WTC11 (cell line): ENCODE data around the gene CORIN. TPM values are rescaled to one million over a fixed set of nuclear protein-coding genes. Genes with fewer than 3 reads are reported as not detected.

Experiments used
- ATAC-seq: fragments of 200-7000 bp; cut with Tn5 transposase; 2 replicates; pipeline ENCODE4 v1.10.0; 2021; ENCODE audit warnings: mild to moderate bottlenecking, moderate library complexity
- CTCF ChIA-PET: fragments of 300-600 bp; sonication (Branson Sonifier 250); formaldehyde crosslinking; loops from one replicate; lab custom pipeline; 2021; ENCODE audit warnings: antibody characterized with exemption; lab: Charles Lee
- POLR2A ChIA-PET: fragments of 350-600 bp; sonication (Branson Sonifier 250); formaldehyde crosslinking; loops from one replicate; lab custom pipeline; 2021; ENCODE audit warnings: antibody characterized with exemption; lab: Charles Lee
- DNase-seq: peaks from one replicate; pipeline ENCODE4 v3.0.0; 2021; ENCODE audit warnings: low spot score
- H3K27ac Mint-ChIP-seq: 2 replicates; pipeline ENCODE4 v1.8.0; 2021; ENCODE audit warnings: mixed read lengths
- H3K27me3 Mint-ChIP-seq: 2 replicates; pipeline ENCODE4 v1.8.0; 2021; ENCODE audit warnings: low read depth, mild to moderate bottlenecking, moderate library complexity, mixed read lengths
- H3K36me3 Mint-ChIP-seq: 2 replicates; pipeline ENCODE4 v1.8.0; 2021; ENCODE audit warnings: mixed read lengths
- H3K4me1 Mint-ChIP-seq: 2 replicates; pipeline ENCODE4 v1.8.0; 2022; ENCODE audit warnings: mixed read lengths
- H3K4me3 Mint-ChIP-seq: 2 replicates; pipeline ENCODE4 v1.8.0; 2021; ENCODE audit warnings: mild to moderate bottlenecking, moderate library complexity, mixed read lengths
- H3K9me3 Mint-ChIP-seq: 2 replicates; pipeline ENCODE4 v1.8.0; 2021; ENCODE audit warnings: mixed read lengths
- EMX1 ChIP-seq: fragments of 250-450 bp; sonication (Bioruptor Pico); IDR thresholded peaks from 2 replicates; pipeline ENCODE4 v1.8.0; 2021; ENCODE audit warnings: mild to moderate bottlenecking
- ETV6 ChIP-seq: sonication (generic); formaldehyde crosslinking; IDR thresholded peaks from 2 replicates; pipeline ENCODE4 v1.8.1; 2022; ENCODE audit warnings: mild to moderate bottlenecking, missing genetic modification reagents
- FOXJ3 ChIP-seq: sonication (generic); formaldehyde crosslinking; IDR thresholded peaks from 2 replicates; pipeline ENCODE4 v1.9.0; 2021; ENCODE audit warnings: missing genetic modification reagents, mild to moderate bottlenecking, borderline replicate concordance
- GABPB1 ChIP-seq: sonication (generic); formaldehyde crosslinking; IDR thresholded peaks from 2 replicates; pipeline ENCODE4 v1.8.1; 2023; ENCODE audit warnings: mild to moderate bottlenecking, missing genetic modification reagents
- HMGA2 ChIP-seq: fragments of 250-450 bp; sonication (Bioruptor Pico); IDR thresholded peaks from 2 replicates; pipeline ENCODE4 v1.4.0; 2021; ENCODE audit warnings: mild to moderate bottlenecking, moderate library complexity
- JUN ChIP-seq: sonication (generic); formaldehyde crosslinking; IDR thresholded peaks from 2 replicates; pipeline ENCODE4 v1.8.0; 2023; ENCODE audit warnings: mild to moderate bottlenecking, missing genetic modification reagents
- MAX ChIP-seq: sonication (generic); formaldehyde crosslinking; IDR thresholded peaks from 2 replicates; pipeline ENCODE4 v1.8.0; 2022; ENCODE audit warnings: mild to moderate bottlenecking, missing genetic modification reagents
- NR3C1 ChIP-seq: sonication (generic); formaldehyde crosslinking; conservative IDR thresholded peaks from 2 replicates; pipeline ENCODE4 v1.8.1; 2023; ENCODE audit warnings: low read depth, mild to moderate bottlenecking, missing genetic modification reagents
- PRRX2 ChIP-seq: fragments of 250-450 bp; sonication (Bioruptor Pico); IDR thresholded peaks from 2 replicates; pipeline ENCODE4 v1.8.0; 2021; ENCODE audit warnings: mild to moderate bottlenecking
- RORB ChIP-seq: fragments of 250-450 bp; sonication (Bioruptor Pico); IDR thresholded peaks from 2 replicates; pipeline ENCODE4 v1.9.0; 2021; ENCODE audit warnings: mild to moderate bottlenecking
- TCF7 ChIP-seq: sonication (generic); formaldehyde crosslinking; IDR thresholded peaks from 2 replicates; pipeline ENCODE4 v1.8.0; 2022; ENCODE audit warnings: mild to moderate bottlenecking, low read depth, missing genetic modification reagents, moderate library complexity
- TEAD1 ChIP-seq: sonication (generic); formaldehyde crosslinking; IDR thresholded peaks from 2 replicates; pipeline ENCODE4 v1.8.0; 2022; ENCODE audit warnings: mild to moderate bottlenecking, missing genetic modification reagents
- TEAD4 ChIP-seq: sonication (generic); formaldehyde crosslinking; IDR thresholded peaks from 2 replicates; pipeline ENCODE4 v1.8.0; 2022; ENCODE audit warnings: mild to moderate bottlenecking, missing genetic modification reagents
- USF2 ChIP-seq: sonication (generic); formaldehyde crosslinking; IDR thresholded peaks from 2 replicates; pipeline ENCODE4 v1.8.1; 2023; ENCODE audit warnings: mild to moderate bottlenecking, missing genetic modification reagents, moderate library complexity
- ZBTB21 ChIP-seq: sonication (generic); formaldehyde crosslinking; IDR thresholded peaks from 2 replicates; pipeline ENCODE4 v1.8.1; 2023; ENCODE audit warnings: mild to moderate bottlenecking, missing genetic modification reagents, borderline replicate concordance
- ZNF219 ChIP-seq: sonication (generic); formaldehyde crosslinking; IDR thresholded peaks from 2 replicates; pipeline ENCODE4 v1.8.0; 2023; ENCODE audit warnings: missing genetic modification reagents, mild to moderate bottlenecking, borderline replicate concordance
- ZNF416 ChIP-seq: fragments of 250-450 bp; sonication (Bioruptor Pico); IDR thresholded peaks from 2 replicates; pipeline ENCODE4 v1.9.0; 2021; ENCODE audit warnings: mild to moderate bottlenecking, inconsistent platforms
- total RNA-seq: library from RNA; stranded (reverse); gene quantifications from 3 replicates; pipeline ENCODE4 v1.2.3, GENCODE V29; 2021
- TF ChIP-seq, protein P1 (sequence below): sonication (generic); formaldehyde crosslinking; IDR thresholded peaks from 2 replicates; pipeline ENCODE4 v1.8.0; 2023; ENCODE audit warnings: missing genetic modification reagents
- TF ChIP-seq, protein P2 (sequence below): sonication (generic); formaldehyde crosslinking; IDR thresholded peaks from 2 replicates; pipeline ENCODE4 v1.8.1; 2022; ENCODE audit warnings: missing genetic modification reagents, borderline replicate concordance
- TF ChIP-seq, protein P3 (sequence below): sonication (generic); formaldehyde crosslinking; IDR thresholded peaks from 2 replicates; pipeline ENCODE4 v1.8.1; 2022; ENCODE audit warnings: low read depth, mild to moderate bottlenecking, moderate library complexity, missing genetic modification reagents, borderline replicate concordance

CORIN gene
- total RNA-seq, 1 experiment from 2014 or later, result 0.33 TPM

GRCh38 chr4:47698837-47699236 lies 139.0 kb downstream of the CORIN start:
- no peaks in the 10 kb centered on the region for H3K36me3 Mint-ChIP-seq
- H3K9me3 Mint-ChIP-seq, result no peaks in the 10 kb centered on the region
- no peaks in the 10 kb centered on the region for H3K27me3 Mint-ChIP-seq
- TF ChIP-seq MAX (CRISPR knock-in tag), result no peak
- TF ChIP-seq NR3C1 (CRISPR knock-in tag), result no peak
- no peak for TF ChIP-seq TEAD4 (CRISPR knock-in tag)
- TF ChIP-seq GABPB1 (CRISPR knock-in tag), result peak; percentile 84
- H3K27ac Mint-ChIP-seq, result no peak overlapping the region
- H3K4me3 Mint-ChIP-seq, result no peak overlapping the region
- ChIA-PET POLR2A (interaction anchor here (1.6 kb wide), 1 partner anchor 137 kb away, joined by 5 read pairs; no protein-coding TSS in a partner anchor), CTCF (interaction anchor here (1.0 to 17.3 kb wide), 4 partner anchors 12 to 235 kb away, joined by 3 to 470 read pairs (median 4); partner anchors contain the start of gene CORIN)
- peaks cover 9% of the 10 kb centered on the region for H3K4me1 Mint-ChIP-seq
- DNase-seq, result no peak
- ATAC-seq, result no peak

DNA sequence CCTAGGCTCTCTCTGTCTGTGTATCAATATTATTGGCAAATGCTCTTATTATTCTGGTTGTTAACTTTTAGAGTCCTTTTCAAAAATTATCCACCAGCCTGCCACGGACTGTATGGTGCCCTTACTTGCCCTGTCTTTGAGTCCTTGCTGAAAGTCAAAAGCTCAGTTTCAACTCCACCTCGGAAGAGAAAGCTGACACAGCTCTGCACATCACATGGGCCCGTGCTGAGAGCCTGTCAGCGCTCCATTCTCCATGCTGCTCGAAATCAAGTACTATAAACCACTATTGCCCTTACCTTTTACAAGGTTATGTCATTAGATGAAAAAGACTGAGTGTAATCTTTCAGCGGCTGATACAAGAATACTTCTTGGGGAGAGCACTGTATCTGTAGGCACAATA lies 141.0 kb downstream of the CORIN start:
- ATAC-seq, result no peak
- ChIA-PET CTCF (interaction anchor here (1.0 to 17.3 kb wide), 3 partner anchors 8 to 142 kb away, joined by 3 to 470 read pairs (median 4); partner anchors contain the start of gene CORIN), POLR2A (no interaction called here)
- Mint-ChIP-seq H3K27ac (no peak overlapping the region), H3K4me1 (peaks cover 6% of the 10 kb centered on the region), H3K4me3 (no peak overlapping the region), H3K27me3 (no peaks in the 10 kb centered on the region), H3K36me3 (no peaks in the 10 kb centered on the region), H3K9me3 (no peaks in the 10 kb centered on the region)
- no peak for DNase-seq
- TF ChIP-seq USF2 (CRISPR knock-in tag) (no peak), TCF7 (no peak), EMX1 (CRISPR knock-in tag) (no peak), HMGA2 (CRISPR knock-in tag) (no peak), RORB (CRISPR knock-in tag) (no peak), JUN (CRISPR knock-in tag) (no peak), MAX (CRISPR knock-in tag) (no peak), ZNF416 (CRISPR knock-in tag) (no peak), ZBTB21 (CRISPR knock-in tag) (no peak), PRRX2 (CRISPR knock-in tag) (no peak), ETV6 (CRISPR knock-in tag) (no peak), FOXJ3 (CRISPR knock-in tag) (no peak), TEAD1 (CRISPR knock-in tag) (no peak), ZNF219 (CRISPR knock-in tag) (no peak)
- TF ChIP-seq, protein P1, sequence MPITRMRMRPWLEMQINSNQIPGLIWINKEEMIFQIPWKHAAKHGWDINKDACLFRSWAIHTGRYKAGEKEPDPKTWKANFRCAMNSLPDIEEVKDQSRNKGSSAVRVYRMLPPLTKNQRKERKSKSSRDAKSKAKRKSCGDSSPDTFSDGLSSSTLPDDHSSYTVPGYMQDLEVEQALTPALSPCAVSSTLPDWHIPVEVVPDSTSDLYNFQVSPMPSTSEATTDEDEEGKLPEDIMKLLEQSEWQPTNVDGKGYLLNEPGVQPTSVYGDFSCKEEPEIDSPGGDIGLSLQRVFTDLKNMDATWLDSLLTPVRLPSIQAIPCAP (CRISPR knock-in tag), result no peak
- TF ChIP-seq, protein P2, sequence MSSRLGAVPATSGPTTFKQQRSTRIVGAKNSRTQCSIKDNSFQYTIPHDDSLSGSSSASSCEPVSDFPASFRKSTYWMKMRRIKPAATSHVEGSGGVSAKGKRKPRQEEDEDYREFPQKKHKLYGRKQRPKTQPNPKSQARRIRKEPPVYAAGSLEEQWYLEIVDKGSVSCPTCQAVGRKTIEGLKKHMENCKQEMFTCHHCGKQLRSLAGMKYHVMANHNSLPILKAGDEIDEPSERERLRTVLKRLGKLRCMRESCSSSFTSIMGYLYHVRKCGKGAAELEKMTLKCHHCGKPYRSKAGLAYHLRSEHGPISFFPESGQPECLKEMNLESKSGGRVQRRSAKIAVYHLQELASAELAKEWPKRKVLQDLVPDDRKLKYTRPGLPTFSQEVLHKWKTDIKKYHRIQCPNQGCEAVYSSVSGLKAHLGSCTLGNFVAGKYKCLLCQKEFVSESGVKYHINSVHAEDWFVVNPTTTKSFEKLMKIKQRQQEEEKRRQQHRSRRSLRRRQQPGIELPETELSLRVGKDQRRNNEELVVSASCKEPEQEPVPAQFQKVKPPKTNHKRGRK, result no peak
- TF ChIP-seq, protein P3, sequence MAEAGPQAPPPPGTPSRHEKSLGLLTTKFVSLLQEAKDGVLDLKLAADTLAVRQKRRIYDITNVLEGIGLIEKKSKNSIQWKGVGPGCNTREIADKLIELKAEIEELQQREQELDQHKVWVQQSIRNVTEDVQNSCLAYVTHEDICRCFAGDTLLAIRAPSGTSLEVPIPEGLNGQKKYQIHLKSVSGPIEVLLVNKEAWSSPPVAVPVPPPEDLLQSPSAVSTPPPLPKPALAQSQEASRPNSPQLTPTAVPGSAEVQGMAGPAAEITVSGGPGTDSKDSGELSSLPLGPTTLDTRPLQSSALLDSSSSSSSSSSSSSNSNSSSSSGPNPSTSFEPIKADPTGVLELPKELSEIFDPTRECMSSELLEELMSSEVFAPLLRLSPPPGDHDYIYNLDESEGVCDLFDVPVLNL (CRISPR knock-in tag), result no peak
